MCF 10A (cell line): ENCODE measurements around the gene DNM2. TPM values are rescaled to one million over a fixed set of nuclear protein-coding genes. Genes with fewer than 3 reads are reported as not detected.

Experiments used
- BruUV-seq: library from RNA; stranded (reverse); fragments of 400-500 nt; replicated peaks from 2 replicates; lab custom pipeline; 2021; lab: Mats Ljungman, UMichigan
- CTCF ChIA-PET: fragments of 300-600 bp; sonication (Branson Sonifier 250); formaldehyde crosslinking; extraction: SDS; loops from one replicate; lab custom pipeline; 2021; ENCODE audit warnings: antibody characterized with exemption, inconsistent platforms; lab: Yijun Ruan, JAX
- POLR2A ChIA-PET: fragments of 300-600, 350-650 bp; sonication (Branson Sonifier 250); formaldehyde crosslinking; extraction: SDS; loops from one replicate; lab custom pipeline; 2020; ENCODE audit warnings: antibody characterized with exemption, inconsistent platforms; lab: Yijun Ruan, JAX
- DNase-seq: peaks from one replicate; pipeline ENCODE4 v3.0.0-alpha.2; 2018; ENCODE audit not compliant: unreplicated experiment
- H3K27ac Mint-ChIP-seq: one replicate; pipeline ENCODE4 v1.8.0; 2022; ENCODE audit warnings: mild to moderate bottlenecking, low read depth, mixed read lengths; ENCODE audit not compliant: unreplicated experiment
- H3K27me3 Mint-ChIP-seq: one replicate; pipeline ENCODE4 v1.8.0; 2022; ENCODE audit warnings: mixed read lengths; ENCODE audit not compliant: insufficient read depth, unreplicated experiment
- H3K36me3 Mint-ChIP-seq: one replicate; pipeline ENCODE4 v1.8.0; 2022; ENCODE audit warnings: mild to moderate bottlenecking, moderate library complexity, mixed read lengths; ENCODE audit not compliant: insufficient read depth, unreplicated experiment
- H3K4me1 Mint-ChIP-seq: one replicate; pipeline ENCODE4 v1.8.0; 2022; ENCODE audit warnings: mixed read lengths; ENCODE audit not compliant: insufficient read depth, unreplicated experiment
- H3K4me3 Mint-ChIP-seq: one replicate; pipeline ENCODE4 v1.8.0; 2022; ENCODE audit warnings: mild to moderate bottlenecking, moderate library complexity, mixed read lengths; ENCODE audit not compliant: unreplicated experiment
- H3K9me3 Mint-ChIP-seq: one replicate; pipeline ENCODE4 v1.8.0; 2022; ENCODE audit warnings: mixed read lengths; ENCODE audit not compliant: unreplicated experiment
- intact Hi-C: fragments of 100-400 bp; cut with micrococcal nuclease; formaldehyde crosslinking; loops from 2 replicates; pipeline ENCODE4 v1.14.1; 2022
- total RNA-seq: library from RNA; stranded (reverse); gene quantifications from 2 replicates; pipeline ENCODE4 v1.2.3, GENCODE V29; 2022
- TF ChIP-seq, protein P1 (sequence below): fragments of 200-600 bp; IDR thresholded peaks from one replicate; pipeline ENCODE4 v1.8.0; 2022; ENCODE audit warnings: antibody characterized with exemption, mild to moderate bottlenecking; ENCODE audit not compliant: unreplicated experiment

Gene DNM2
- total RNA-seq, 1 experiment from 2014 or later = 114 TPM

DNA sequence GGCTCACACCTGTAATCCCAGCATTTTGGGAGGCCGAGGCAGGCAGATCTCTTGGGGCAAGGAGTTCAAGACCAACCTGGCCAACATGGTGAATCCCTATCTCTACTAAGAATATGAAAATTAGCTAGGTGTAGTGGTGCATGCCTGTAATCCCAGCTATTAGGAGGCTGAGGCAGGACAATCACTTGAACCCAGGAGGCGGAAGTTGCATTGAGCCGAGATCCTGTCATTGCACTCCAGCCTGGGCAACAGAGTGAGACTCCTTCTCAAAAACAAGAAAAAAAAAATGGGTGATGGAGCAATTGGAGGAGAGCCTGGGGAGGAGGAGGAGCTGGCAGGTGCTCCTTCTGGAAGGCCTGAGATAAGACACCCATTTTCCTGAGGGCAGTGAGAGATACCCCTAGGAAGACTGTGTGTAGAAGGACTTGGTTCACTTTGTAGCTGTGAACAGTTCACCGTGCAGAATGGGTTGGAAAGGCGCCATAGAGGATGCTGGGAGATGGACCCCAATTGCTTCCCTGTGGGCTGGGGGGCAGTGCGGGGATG lies 144.8 kb downstream of the DNM2 start:
- no peaks in the 10 kb centered on the region for H3K27me3 Mint-ChIP-seq
- CTCF ChIA-PET = interaction anchor here (0.6 to 4.4 kb wide), 9 partner anchors 8 to 620 kb away, joined by 3 to 62 read pairs (median 4); partner anchors contain the start of genes CARM1, DNM2 and TMED1
- no peaks in the 10 kb centered on the region for H3K36me3 Mint-ChIP-seq
- TF ChIP-seq, protein P1, sequence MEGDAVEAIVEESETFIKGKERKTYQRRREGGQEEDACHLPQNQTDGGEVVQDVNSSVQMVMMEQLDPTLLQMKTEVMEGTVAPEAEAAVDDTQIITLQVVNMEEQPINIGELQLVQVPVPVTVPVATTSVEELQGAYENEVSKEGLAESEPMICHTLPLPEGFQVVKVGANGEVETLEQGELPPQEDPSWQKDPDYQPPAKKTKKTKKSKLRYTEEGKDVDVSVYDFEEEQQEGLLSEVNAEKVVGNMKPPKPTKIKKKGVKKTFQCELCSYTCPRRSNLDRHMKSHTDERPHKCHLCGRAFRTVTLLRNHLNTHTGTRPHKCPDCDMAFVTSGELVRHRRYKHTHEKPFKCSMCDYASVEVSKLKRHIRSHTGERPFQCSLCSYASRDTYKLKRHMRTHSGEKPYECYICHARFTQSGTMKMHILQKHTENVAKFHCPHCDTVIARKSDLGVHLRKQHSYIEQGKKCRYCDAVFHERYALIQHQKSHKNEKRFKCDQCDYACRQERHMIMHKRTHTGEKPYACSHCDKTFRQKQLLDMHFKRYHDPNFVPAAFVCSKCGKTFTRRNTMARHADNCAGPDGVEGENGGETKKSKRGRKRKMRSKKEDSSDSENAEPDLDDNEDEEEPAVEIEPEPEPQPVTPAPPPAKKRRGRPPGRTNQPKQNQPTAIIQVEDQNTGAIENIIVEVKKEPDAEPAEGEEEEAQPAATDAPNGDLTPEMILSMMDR = no peak
- DNase-seq = no peak
- no peak overlapping the region for H3K27ac Mint-ChIP-seq
- no TSS peak for BruUV-seq
- intact Hi-C loops = no loop called here
- H3K9me3 Mint-ChIP-seq = no peaks in the 10 kb centered on the region
- H3K4me1 Mint-ChIP-seq = peaks cover 17% of the 10 kb centered on the region
- no peak overlapping the region for H3K4me3 Mint-ChIP-seq
- POLR2A ChIA-PET = no interaction called here

DNA sequence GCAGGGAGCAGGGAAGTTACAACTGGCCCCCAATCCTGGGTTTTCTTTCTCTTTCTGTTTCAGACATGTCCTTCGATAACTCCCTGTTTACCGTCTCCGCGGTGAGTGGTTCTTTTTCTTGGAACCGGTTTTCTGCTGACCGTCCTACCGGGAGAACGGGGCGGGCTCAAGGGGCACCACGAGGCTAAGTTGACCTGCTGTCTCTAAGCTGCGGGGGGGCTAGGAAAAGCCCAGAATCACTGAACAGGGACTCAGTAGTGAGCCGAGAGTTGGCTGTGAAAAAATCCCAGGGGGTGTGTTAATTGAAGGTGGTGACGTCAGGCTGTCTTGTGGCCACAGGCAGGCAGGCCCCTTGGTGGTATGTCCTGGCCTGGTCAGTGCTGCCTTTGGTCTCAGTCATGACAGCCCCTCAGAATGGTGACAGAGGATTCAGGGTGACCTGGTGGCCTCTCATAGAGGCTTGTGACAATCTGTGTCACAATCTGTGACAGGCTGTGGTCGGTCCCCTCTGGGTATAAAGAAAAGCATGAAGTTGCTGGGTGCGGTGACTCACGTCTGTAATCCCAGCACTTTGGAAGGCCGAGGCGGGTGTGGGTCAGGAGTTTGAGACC lies 145.3 kb downstream of the DNM2 start:
- DNase-seq = no peak
- no TSS peak for BruUV-seq
- Mint-ChIP-seq H3K4me1 (peaks cover 17% of the 10 kb centered on the region), H3K36me3 (no peaks in the 10 kb centered on the region), H3K9me3 (no peaks in the 10 kb centered on the region), H3K27ac (no peak overlapping the region), H3K27me3 (no peaks in the 10 kb centered on the region), H3K4me3 (no peak overlapping the region)
- TF ChIP-seq, protein P1 = no peak
- ChIA-PET CTCF (interaction anchor here (0.6 to 4.4 kb wide), 13 partner anchors 10 to 380 kb away, joined by 3 to 68 read pairs (median 4); partner anchors contain the start of genes DNM2 and TMED1), POLR2A (no interaction called here)
- intact Hi-C loops = no loop called here

DNA sequence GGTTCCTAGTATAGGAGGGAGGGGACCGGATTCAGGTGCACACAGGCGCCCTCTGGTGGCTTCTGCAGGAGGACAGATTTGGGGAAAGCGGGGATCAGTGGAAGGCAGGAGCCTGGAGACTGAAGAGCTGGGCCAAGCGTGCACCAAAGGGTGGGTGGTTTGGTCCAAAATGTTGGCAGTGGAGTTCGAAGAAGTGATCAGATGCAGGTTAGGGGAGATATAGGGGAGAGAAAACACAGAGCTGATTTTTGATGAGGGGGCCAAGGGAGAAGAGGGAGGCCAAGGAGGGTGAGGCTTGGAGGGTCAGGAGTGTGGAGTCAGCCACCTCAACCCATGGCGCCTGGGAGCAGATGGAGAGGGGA lies 146.6 kb downstream of the DNM2 start:
- POLR2A ChIA-PET = interaction anchor here (0.7 to 3.7 kb wide), 5 partner anchors 29 to 207 kb away, joined by 3 to 28 read pairs (median 6); partner anchors contain the start of genes DNM2 and TMED1
- TF ChIP-seq, protein P1 = peak; percentile 89
- H3K36me3 Mint-ChIP-seq = no peaks in the 10 kb centered on the region
- H3K4me3 Mint-ChIP-seq = no peak overlapping the region
- peaks cover 17% of the 10 kb centered on the region for H3K4me1 Mint-ChIP-seq
- intact Hi-C loops = loop anchor here (1.0 kb wide), 1 partner anchor 147 kb away; no protein-coding TSS in a partner anchor
- H3K9me3 Mint-ChIP-seq = no peaks in the 10 kb centered on the region
- H3K27me3 Mint-ChIP-seq = no peaks in the 10 kb centered on the region
- H3K27ac Mint-ChIP-seq = peak overlapping the region; percentile 37
- CTCF ChIA-PET = interaction anchor here (0.5 to 4.4 kb wide), 40 partner anchors 8 to 1896 kb away, joined by 3 to 68 read pairs (median 4); partner anchors contain the start of genes DNM2 and TMED1
- DNase-seq = peak; percentile 85
- BruUV-seq = no TSS peak

DNA sequence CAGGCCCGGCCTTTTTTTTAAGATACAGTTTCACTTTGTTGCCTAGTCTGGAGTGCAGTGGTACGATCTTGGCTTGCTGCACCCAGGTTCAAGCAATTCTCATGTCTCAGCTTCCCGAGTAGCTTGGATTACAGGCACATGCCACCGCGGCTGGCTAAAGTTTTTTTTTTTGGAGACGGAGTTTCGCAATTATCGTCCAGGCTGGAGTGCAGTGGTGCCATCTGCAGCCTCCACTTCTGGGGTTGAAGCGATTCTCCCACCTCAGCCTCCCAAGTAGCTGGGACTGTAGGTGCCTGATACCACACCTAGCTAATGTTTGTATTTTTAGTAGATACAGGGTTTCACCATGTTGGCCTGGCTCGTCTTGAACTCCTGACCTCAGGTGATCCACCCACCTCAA lies 148.6 kb downstream of the DNM2 start:
- Mint-ChIP-seq H3K4me1 (peaks cover 17% of the 10 kb centered on the region), H3K27me3 (no peaks in the 10 kb centered on the region), H3K27ac (no peak overlapping the region), H3K36me3 (no peaks in the 10 kb centered on the region), H3K4me3 (no peak overlapping the region), H3K9me3 (no peaks in the 10 kb centered on the region)
- ChIA-PET POLR2A (interaction anchor here (1.1 to 3.7 kb wide), 2 partner anchors 31 to 142 kb away, joined by 5 to 28 read pairs; partner anchors contain the start of gene TMED1), CTCF (interaction anchor here (0.6 to 4.4 kb wide), 6 partner anchors 13 to 1410 kb away, joined by 3 to 68 read pairs (median 4); partner anchors contain the start of gene TMED1)
- intact Hi-C loops = no loop called here
- DNase-seq = no peak
- no TSS peak for BruUV-seq
- TF ChIP-seq, protein P1 = no peak
